ENCODE results near the gene NPHS2.

NPHS2 gene

GRCh38 chr1:179509384-179509783, 66.4 kb downstream of the NPHS2 start:
- no peak overlapping the region for H3K4me3 ChIP-seq (ENCODE audit: control insufficient read depth in 1 of 7, extremely low read depth in 1 of 7, insufficient read depth in 4 of 7, low read depth in 2 of 7, low read length in 6 of 7)
- ChIA-PET CTCF (no interaction called here), POLR2A (no interaction called here)
- H3K36me3 ChIP-seq (ENCODE audit: control insufficient read depth in 4 of 4, insufficient read depth in 4 of 4, low read length in 3 of 4), result no peaks in the 10 kb centered on the region
- H3K27me3 ChIP-seq (replicated peaks in 2 of 5; ENCODE audit: control insufficient read depth in 4 of 5, insufficient read depth in 5 of 5, low read length in 4 of 5), result no peaks in the 10 kb centered on the region
- 71% methylated on average over 2 of the region's 4 CpGs for WGBS (ENCODE audit: insufficient coverage)
- H3K4me1 ChIP-seq (ENCODE audit: control extremely low read depth in 1 of 4, control insufficient read depth in 4 of 4, insufficient read depth in 4 of 4, low read length in 3 of 4), result no peaks in the 10 kb centered on the region
- H3K27ac ChIP-seq (ENCODE audit: insufficient read depth in 1 of 2, low read depth in 1 of 2, low read length in 2 of 2, poor library complexity in 1 of 2, severe bottlenecking in 2 of 2), result no peak overlapping the region
- DNase-seq, result no peak
- no peaks in the 10 kb centered on the region for H3K9me3 ChIP-seq (ENCODE audit: control extremely low read depth in 1 of 5, control insufficient read depth in 4 of 5, insufficient read depth in 2 of 5, low read depth in 1 of 5, low read length in 4 of 5)

- Histone ChIP-seq H3K9me3 (ENCODE audit: control extremely low read depth in 1 of 5, control insufficient read depth in 4 of 5, insufficient read depth in 2 of 5, low read depth in 1 of 5, low read length in 4 of 5) (no peaks in the 10 kb centered on the region), H3K27ac (ENCODE audit: insufficient read depth in 1 of 2, low read depth in 1 of 2, low read length in 2 of 2, poor library complexity in 1 of 2, severe bottlenecking in 2 of 2) (no peak overlapping the region), H3K4me3 (ENCODE audit: control insufficient read depth in 1 of 7, extremely low read depth in 1 of 7, insufficient read depth in 4 of 7, low read depth in 2 of 7, low read length in 6 of 7) (no peak overlapping the region), H3K4me1 (ENCODE audit: control extremely low read depth in 1 of 4, control insufficient read depth in 4 of 4, insufficient read depth in 4 of 4, low read length in 3 of 4) (no peaks in the 10 kb centered on the region), H3K27me3 (replicated peaks in 2 of 5; ENCODE audit: control insufficient read depth in 4 of 5, insufficient read depth in 5 of 5, low read length in 4 of 5) (no peaks in the 10 kb centered on the region), H3K36me3 (ENCODE audit: control insufficient read depth in 4 of 4, insufficient read depth in 4 of 4, low read length in 3 of 4) (no peaks in the 10 kb centered on the region)
- ChIA-PET CTCF (no interaction called here), POLR2A (no interaction called here)
- 92% methylated on average over 5 of the region's 6 CpGs for WGBS (ENCODE audit: insufficient coverage)
- DNase-seq, result no peak
These were observed 69.5 kb downstream of the NPHS2 start for GRCh38 chr1:179506199-179506598.

Data from common myeloid progenitor, CD34-positive (primary cell).